Testis (tissue), 2 donors: Measurements from ENCODE around the gene CHST3.

ENCODE experiments used
- POLR2A ChIP-seq: fragments of 450-650 bp; IDR thresholded peaks from one replicate; pipeline ENCODE4 v1.6.1; 2017; ENCODE audit warnings: antibody characterized with exemption, mild to moderate bottlenecking, moderate library complexity
- TF ChIP-seq, protein P1 (sequence below), 3 experiments: fragments of 450-650 bp in 2 of 3; fragments of 200-600 bp in 1 of 3; sonication (generic) in 1 of 3; IDR thresholded peaks; one replicate each; pipeline ENCODE4 v1.5.1; 2016 to 2019; ENCODE audit warnings: antibody characterized with exemption in 3 of 3, mild to moderate bottlenecking in 2 of 3, moderate library complexity in 1 of 3

DNA sequence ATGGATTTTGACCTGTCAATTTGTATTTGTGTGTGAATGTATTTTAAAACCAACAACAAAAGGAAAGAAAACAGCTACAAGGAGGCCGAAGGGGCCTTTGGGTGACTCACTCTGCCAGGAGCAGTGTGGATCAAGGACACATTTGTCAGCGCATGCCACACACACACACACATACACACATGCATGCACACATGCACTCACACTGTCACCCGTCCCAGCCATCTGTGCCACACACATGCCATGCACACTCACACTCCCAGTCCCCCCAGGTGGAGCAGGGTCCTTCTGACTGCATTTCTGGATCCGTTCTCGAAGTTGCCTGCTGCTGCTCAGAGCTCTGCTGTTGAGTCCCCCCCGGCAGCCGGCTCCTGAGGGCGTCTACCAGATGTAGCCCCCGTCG, 98.2 kb downstream of the CHST3 start:
- TF ChIP-seq, protein P1, sequence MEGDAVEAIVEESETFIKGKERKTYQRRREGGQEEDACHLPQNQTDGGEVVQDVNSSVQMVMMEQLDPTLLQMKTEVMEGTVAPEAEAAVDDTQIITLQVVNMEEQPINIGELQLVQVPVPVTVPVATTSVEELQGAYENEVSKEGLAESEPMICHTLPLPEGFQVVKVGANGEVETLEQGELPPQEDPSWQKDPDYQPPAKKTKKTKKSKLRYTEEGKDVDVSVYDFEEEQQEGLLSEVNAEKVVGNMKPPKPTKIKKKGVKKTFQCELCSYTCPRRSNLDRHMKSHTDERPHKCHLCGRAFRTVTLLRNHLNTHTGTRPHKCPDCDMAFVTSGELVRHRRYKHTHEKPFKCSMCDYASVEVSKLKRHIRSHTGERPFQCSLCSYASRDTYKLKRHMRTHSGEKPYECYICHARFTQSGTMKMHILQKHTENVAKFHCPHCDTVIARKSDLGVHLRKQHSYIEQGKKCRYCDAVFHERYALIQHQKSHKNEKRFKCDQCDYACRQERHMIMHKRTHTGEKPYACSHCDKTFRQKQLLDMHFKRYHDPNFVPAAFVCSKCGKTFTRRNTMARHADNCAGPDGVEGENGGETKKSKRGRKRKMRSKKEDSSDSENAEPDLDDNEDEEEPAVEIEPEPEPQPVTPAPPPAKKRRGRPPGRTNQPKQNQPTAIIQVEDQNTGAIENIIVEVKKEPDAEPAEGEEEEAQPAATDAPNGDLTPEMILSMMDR (IDR thresholded peaks at IDR 0.05), result no peak
- TF ChIP-seq POLR2A, result no peak
